Mesenchymal stem cell (in vitro differentiated cells and primary cell): ENCODE data around the gene CLDN8.

Source experiments
- DNase-seq: peaks from one replicate; pipeline ENCODE4 v3.0.0-alpha.2; 2013
- H2AFZ ChIP-seq: one replicate; pipeline ENCODE4 v1.6.1; 2013; ENCODE audit warnings: low read depth, mild to moderate bottlenecking, control low read depth, inconsistent platforms, low read length, moderate library complexity
- H2AK5ac ChIP-seq: 2 replicates; pipeline ENCODE4 v1.6.1; 2013; ENCODE audit warnings: low read length, moderate library complexity, mild to moderate bottlenecking, inconsistent platforms; ENCODE audit not compliant: severe bottlenecking
- H2BK120ac ChIP-seq: one replicate; pipeline ENCODE4 v1.6.1; 2013; ENCODE audit warnings: low read depth, mild to moderate bottlenecking, inconsistent platforms, low read length, moderate library complexity
- H2BK12ac ChIP-seq, 2 experiments: one replicate each; pipeline ENCODE4 v1.6.1; 2013; ENCODE audit warnings: inconsistent platforms in 2 of 2, low read length in 2 of 2, mild to moderate bottlenecking in 2 of 2, moderate library complexity in 2 of 2, control low read depth in 1 of 2
- H2BK15ac ChIP-seq: one replicate; pipeline ENCODE4 v1.6.1; 2013; ENCODE audit warnings: mild to moderate bottlenecking, low read depth, inconsistent platforms; ENCODE audit not compliant: poor library complexity, severe bottlenecking
- H2BK5ac ChIP-seq: 2 replicates; pipeline ENCODE4 v1.6.1; 2013; ENCODE audit warnings: low read depth, mild to moderate bottlenecking, low read length, control low read depth, inconsistent platforms; ENCODE audit not compliant: poor library complexity, severe bottlenecking
- H3K14ac ChIP-seq, 2 experiments: one replicate each; pipeline ENCODE4 v1.6.1; 2013; ENCODE audit warnings: inconsistent platforms in 2 of 2, low read length in 2 of 2, control low read depth in 1 of 2, mild to moderate bottlenecking in 1 of 2, moderate library complexity in 1 of 2
- H3K18ac ChIP-seq, 2 experiments: one replicate each; pipeline ENCODE4 v1.6.1; 2013; ENCODE audit warnings: inconsistent platforms in 2 of 2, low read length in 2 of 2, control low read depth in 1 of 2, low read depth in 1 of 2, mild to moderate bottlenecking in 1 of 2
- H3K23ac ChIP-seq, 2 experiments: one replicate each; pipeline ENCODE4 v1.6.1; 2013; ENCODE audit warnings: inconsistent platforms in 2 of 2, low read length in 2 of 2, mild to moderate bottlenecking in 2 of 2, moderate library complexity in 2 of 2, control low read depth in 1 of 2
- H3K27ac ChIP-seq: 2 replicates; pipeline ENCODE4 v1.5.1; 2013; ENCODE audit warnings: mild to moderate bottlenecking, moderate library complexity, low read length, control low read depth, inconsistent platforms; ENCODE audit not compliant: poor library complexity, severe bottlenecking
- H3K27me3 ChIP-seq, 2 experiments: 2 replicates each; pipeline versions ENCODE4 v1.6.1 to v1.7.0; 2013; ENCODE audit warnings: low read length in 2 of 2, mild to moderate bottlenecking in 2 of 2, moderate library complexity in 2 of 2, control low read depth in 1 of 2, inconsistent platforms in 1 of 2; ENCODE audit not compliant: control insufficient read depth in 1 of 2, insufficient read depth in 1 of 2
- H3K36me3 ChIP-seq, 2 experiments: 2 replicates each; pipeline versions ENCODE4 v1.6.1 to v1.7.0; 2013; ENCODE audit warnings: low read length in 2 of 2, control low read depth in 1 of 2, inconsistent platforms in 1 of 2, low read depth in 1 of 2, mild to moderate bottlenecking in 1 of 2; ENCODE audit not compliant: insufficient read depth in 2 of 2, control insufficient read depth in 1 of 2
- H3K4ac ChIP-seq, 2 experiments: one replicate each; pipeline ENCODE4 v1.6.1; 2013; ENCODE audit warnings: inconsistent platforms in 2 of 2, low read length in 2 of 2, mild to moderate bottlenecking in 2 of 2, moderate library complexity in 2 of 2, control low read depth in 1 of 2, low read depth in 1 of 2
- H3K4me1 ChIP-seq: 2 replicates; pipeline ENCODE4 v1.6.1; 2013; ENCODE audit warnings: low read depth, low read length, control low read depth; ENCODE audit not compliant: control insufficient read depth, insufficient read depth
- H3K4me2 ChIP-seq: 2 replicates; pipeline ENCODE4 v1.6.1; 2013; ENCODE audit warnings: low read length, mild to moderate bottlenecking, inconsistent platforms; ENCODE audit not compliant: poor library complexity, severe bottlenecking
- H3K4me3 ChIP-seq, 2 experiments: 2 replicates each; pipeline versions ENCODE4 v1.5.1 to v1.7.0; 2013; ENCODE audit warnings: low read length in 2 of 2, mild to moderate bottlenecking in 2 of 2, control low read depth in 1 of 2, low read depth in 1 of 2; ENCODE audit not compliant: insufficient read depth in 1 of 2
- H3K79me1 ChIP-seq: replicated peaks from 2 replicates; pipeline ENCODE4 v1.6.1; 2013; ENCODE audit warnings: mild to moderate bottlenecking, control low read depth, low read length, inconsistent platforms; ENCODE audit not compliant: poor library complexity, severe bottlenecking
- H3K9ac ChIP-seq: 2 replicates; pipeline ENCODE4 v1.7.0; 2013; ENCODE audit warnings: mild to moderate bottlenecking, low read length, moderate library complexity
- H3K9me3 ChIP-seq: 2 replicates; pipeline ENCODE4 v1.7.0; 2013; ENCODE audit warnings: mild to moderate bottlenecking, low read length; ENCODE audit not compliant: control insufficient read depth
- H4K8ac ChIP-seq: one replicate; pipeline ENCODE4 v1.6.1; 2013; ENCODE audit warnings: inconsistent platforms, mild to moderate bottlenecking, low read length, moderate library complexity
- H4K91ac ChIP-seq: one replicate; pipeline ENCODE4 v1.6.1; 2013; ENCODE audit warnings: mild to moderate bottlenecking, low read length, inconsistent platforms
- WGBS: methylation state at CpG from one replicate; pipeline ENCODE4 v1.1.7; 2013; ENCODE audit warnings: mixed read lengths; 5-methylcytosine and 5-hydroxymethylcytosine counted together

The CLDN8 gene

DNA sequence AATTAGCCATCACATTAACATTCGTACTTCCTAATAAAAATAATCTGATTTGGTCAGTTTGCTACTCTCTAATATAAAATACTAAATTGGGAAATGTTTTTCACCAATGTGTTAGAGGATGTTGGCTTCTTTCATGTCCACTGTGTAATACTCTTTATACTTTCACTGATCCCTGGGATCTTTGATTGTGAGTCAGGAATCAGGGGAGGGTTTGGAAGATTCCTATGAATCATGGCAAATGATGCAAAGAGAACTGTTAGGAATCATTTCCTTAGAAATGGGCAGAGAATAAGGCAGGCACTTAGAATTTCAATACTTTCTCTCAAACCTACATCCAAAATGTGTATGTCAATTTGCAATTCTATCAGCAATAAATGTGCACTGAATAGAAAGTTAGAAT, 35.9 kb upstream of the CLDN8 start:
- no peak for DNase-seq
- no peaks in the 10 kb centered on the region for H3K9me3 ChIP-seq
- no peak overlapping the region for H2BK5ac ChIP-seq
- no peak overlapping the region for H3K4me3 ChIP-seq
- no peak overlapping the region for H2BK15ac ChIP-seq
- no peak overlapping the region for H2BK120ac ChIP-seq
- H3K4ac ChIP-seq, result no peak overlapping the region
- H2AK5ac ChIP-seq, result no peak overlapping the region
- no peaks in the 10 kb centered on the region for H3K36me3 ChIP-seq
- H2AFZ ChIP-seq, result no peak overlapping the region
- H4K91ac ChIP-seq, result no peak overlapping the region
- H3K14ac ChIP-seq, result no peak overlapping the region
- no CpG with 5 or more reads among the region's 1 CpG for WGBS
- no peaks in the 10 kb centered on the region for H3K4me1 ChIP-seq
- no peak overlapping the region for H2BK12ac ChIP-seq
- H3K27me3 ChIP-seq, result no peaks in the 10 kb centered on the region
- H3K23ac ChIP-seq, result no peak overlapping the region
- H3K4me2 ChIP-seq, result no peak overlapping the region
- H3K79me1 ChIP-seq, result no peaks in the 10 kb centered on the region
- H3K9ac ChIP-seq, result no peak overlapping the region
- H3K27ac ChIP-seq, result no peak overlapping the region
- H4K8ac ChIP-seq, result no peak overlapping the region
- H3K18ac ChIP-seq, result no peak overlapping the region

GRCh38 chr21:30249936-30250335, 34.0 kb upstream of the CLDN8 start:
- no peaks in the 10 kb centered on the region for H3K36me3 ChIP-seq
- H4K91ac ChIP-seq, result no peak overlapping the region
- 75% methylated on average over 1 of the region's 3 CpGs for WGBS
- no peak overlapping the region for H3K4ac ChIP-seq
- no peak overlapping the region for H3K23ac ChIP-seq
- no peak overlapping the region for H4K8ac ChIP-seq
- no peaks in the 10 kb centered on the region for H3K79me1 ChIP-seq
- H2AK5ac ChIP-seq, result no peak overlapping the region
- no peak overlapping the region for H3K4me3 ChIP-seq
- H2BK120ac ChIP-seq, result no peak overlapping the region
- no peak overlapping the region for H3K9ac ChIP-seq
- no peak overlapping the region for H3K27ac ChIP-seq
- DNase-seq, result no peak
- no peaks in the 10 kb centered on the region for H3K27me3 ChIP-seq
- H3K9me3 ChIP-seq, result no peaks in the 10 kb centered on the region
- no peak overlapping the region for H2BK5ac ChIP-seq
- H3K18ac ChIP-seq, result no peak overlapping the region
- no peak overlapping the region for H2BK12ac ChIP-seq
- no peak overlapping the region for H2AFZ ChIP-seq
- no peak overlapping the region for H3K4me2 ChIP-seq
- H2BK15ac ChIP-seq, result no peak overlapping the region
- no peak overlapping the region for H3K14ac ChIP-seq
- no peaks in the 10 kb centered on the region for H3K4me1 ChIP-seq

GRCh38 chr21:30248844-30249243, 32.9 kb upstream of the CLDN8 start:
- Histone ChIP-seq H2AK5ac (no peak overlapping the region), H3K4ac (no peak overlapping the region), H2AFZ (no peak overlapping the region), H2BK12ac (no peak overlapping the region), H3K18ac (no peak overlapping the region), H2BK5ac (no peak overlapping the region), H3K27ac (no peak overlapping the region), H4K8ac (no peak overlapping the region), H3K4me2 (no peak overlapping the region), H2BK120ac (no peak overlapping the region), H2BK15ac (no peak overlapping the region), H3K36me3 (no peaks in the 10 kb centered on the region), H3K79me1 (no peaks in the 10 kb centered on the region), H3K4me1 (no peaks in the 10 kb centered on the region), H3K27me3 (no peaks in the 10 kb centered on the region), H3K23ac (no peak overlapping the region), H3K9ac (no peak overlapping the region), H4K91ac (no peak overlapping the region), H3K9me3 (no peaks in the 10 kb centered on the region), H3K4me3 (no peak overlapping the region), H3K14ac (no peak overlapping the region)
- WGBS, result 70% methylated on average over 9 of the region's 9 CpGs
- no peak for DNase-seq

GRCh38 chr21:30245061-30245460, 29.2 kb upstream of the CLDN8 start:
- Histone ChIP-seq H2BK5ac (no peak overlapping the region), H2AK5ac (no peak overlapping the region), H3K23ac (no peak overlapping the region), H3K18ac (no peak overlapping the region), H3K4me1 (no peaks in the 10 kb centered on the region), H3K9ac (no peak overlapping the region), H3K9me3 (no peaks in the 10 kb centered on the region), H3K4me3 (no peak overlapping the region), H3K4ac (no peak overlapping the region), H3K36me3 (no peaks in the 10 kb centered on the region), H3K27me3 (no peaks in the 10 kb centered on the region), H2AFZ (no peak overlapping the region), H3K79me1 (no peaks in the 10 kb centered on the region), H2BK12ac (no peak overlapping the region), H4K8ac (no peak overlapping the region), H4K91ac (no peak overlapping the region), H2BK120ac (no peak overlapping the region), H2BK15ac (no peak overlapping the region), H3K14ac (no peak overlapping the region), H3K27ac (no peak overlapping the region), H3K4me2 (no peak overlapping the region)
- no peak for DNase-seq
